ENCODE data around the gene SNX5. TPM values are rescaled to one million over a fixed set of nuclear protein-coding genes. Genes with fewer than 3 reads are reported as not detected.

The SNX5 gene
- total RNA-seq, 1 donor from 2014 or later, result 46.3 TPM

GRCh38 chr20:17946572-17947473 is 21.8 kb downstream of the SNX5 start:
- Histone ChIP-seq H3K36me3 (peaks cover 100% of the 10 kb centered on the region), H3K27ac (replicated peaks) (no peak overlapping the region), H3K4me1 (peaks cover 6% of the 10 kb centered on the region), H3K4me3 (no peak overlapping the region), H3K9me3 (replicated peaks) (no peaks in the 10 kb centered on the region), H3K27me3 (ENCODE audit: low read depth) (no peaks in the 10 kb centered on the region)
- intact Hi-C loops (cut with micrococcal nuclease), result no loop called here
- no peak for DNase-seq
- no peak for TF ChIP-seq CTCF (IDR thresholded peaks at IDR 0.05; ENCODE audit: borderline replicate concordance)

GRCh38 chr20:17946040-17946439 is 22.6 kb downstream of the SNX5 start:
- no peak overlapping the region for H3K4me3 ChIP-seq
- TF ChIP-seq CTCF (IDR thresholded peaks at IDR 0.05; ENCODE audit: borderline replicate concordance), result no peak
- H3K4me1 ChIP-seq, result peaks cover 6% of the 10 kb centered on the region
- no peaks in the 10 kb centered on the region for H3K27me3 ChIP-seq (ENCODE audit: low read depth)
- H3K27ac ChIP-seq (replicated peaks), result no peak overlapping the region
- no peaks in the 10 kb centered on the region for H3K9me3 ChIP-seq (replicated peaks)
- H3K36me3 ChIP-seq, result peaks cover 100% of the 10 kb centered on the region
- intact Hi-C loops (cut with micrococcal nuclease), result no loop called here
- DNase-seq, result no peak

GRCh38 chr20:17944854-17945474 is 23.6 kb downstream of the SNX5 start:
- peaks cover 96% of the 10 kb centered on the region for H3K36me3 ChIP-seq
- TF ChIP-seq CTCF (IDR thresholded peaks at IDR 0.05; ENCODE audit: borderline replicate concordance), result no peak
- intact Hi-C loops (cut with micrococcal nuclease), result no loop called here

GRCh38 chr20:17943343-17943742 is 25.3 kb downstream of the SNX5 start:
- intact Hi-C loops (cut with micrococcal nuclease), result no loop called here
- Histone ChIP-seq H3K27me3 (ENCODE audit: low read depth) (no peaks in the 10 kb centered on the region), H3K36me3 (peaks cover 80% of the 10 kb centered on the region), H3K9me3 (replicated peaks) (no peaks in the 10 kb centered on the region), H3K4me3 (no peak overlapping the region), H3K4me1 (peaks cover 19% of the 10 kb centered on the region), H3K27ac (replicated peaks) (no peak overlapping the region)
- no peak for DNase-seq
- TF ChIP-seq CTCF (IDR thresholded peaks at IDR 0.05; ENCODE audit: borderline replicate concordance), result no peak

More at GRCh38 chr20:17944854-17945474, 23.6 kb downstream of the SNX5 start:
- Histone ChIP-seq H3K4me3 (no peak overlapping the region), H3K4me1 (peaks cover 6% of the 10 kb centered on the region), H3K27ac (replicated peaks) (no peak overlapping the region), H3K9me3 (replicated peaks) (no peaks in the 10 kb centered on the region), H3K27me3 (ENCODE audit: low read depth) (no peaks in the 10 kb centered on the region)
- no peak for DNase-seq

- Histone ChIP-seq H3K9me3 (replicated peaks) (no peaks in the 10 kb centered on the region), H3K4me3 (no peak overlapping the region), H3K36me3 (peaks cover 64% of the 10 kb centered on the region), H3K4me1 (peaks cover 27% of the 10 kb centered on the region), H3K27me3 (ENCODE audit: low read depth) (no peaks in the 10 kb centered on the region), H3K27ac (replicated peaks) (no peak overlapping the region)
- no peak for DNase-seq
- intact Hi-C loops (cut with micrococcal nuclease), result no loop called here
- TF ChIP-seq CTCF (IDR thresholded peaks at IDR 0.05; ENCODE audit: borderline replicate concordance), result no peak
Measured at GRCh38 chr20:17941826-17942196, 26.8 kb downstream of the SNX5 start.
